Retinal pigment epithelial cell (primary cell): ENCODE data around the gene JUP.

Experiments
- DNase-seq: peaks from one replicate; pipeline ENCODE4 v3.0.0-alpha.2; 2010; ENCODE audit warnings: low read depth
- H3K4me3 ChIP-seq: 2 replicates; pipeline ENCODE4 v1.5.1; 2011; ENCODE audit warnings: mild to moderate bottlenecking, low read length, control low read depth, moderate library complexity
- TF ChIP-seq, protein P1 (sequence below): conservative IDR thresholded peaks from 2 replicates; pipeline ENCODE4 v1.5.1; 2011; ENCODE audit warnings: low read depth, low read length, control low read depth, inconsistent platforms

Gene JUP

GRCh38 chr17:41803049-41804020 is 16.8 kb upstream of the JUP start:
- no peak for DNase-seq
- TF ChIP-seq, protein P1, sequence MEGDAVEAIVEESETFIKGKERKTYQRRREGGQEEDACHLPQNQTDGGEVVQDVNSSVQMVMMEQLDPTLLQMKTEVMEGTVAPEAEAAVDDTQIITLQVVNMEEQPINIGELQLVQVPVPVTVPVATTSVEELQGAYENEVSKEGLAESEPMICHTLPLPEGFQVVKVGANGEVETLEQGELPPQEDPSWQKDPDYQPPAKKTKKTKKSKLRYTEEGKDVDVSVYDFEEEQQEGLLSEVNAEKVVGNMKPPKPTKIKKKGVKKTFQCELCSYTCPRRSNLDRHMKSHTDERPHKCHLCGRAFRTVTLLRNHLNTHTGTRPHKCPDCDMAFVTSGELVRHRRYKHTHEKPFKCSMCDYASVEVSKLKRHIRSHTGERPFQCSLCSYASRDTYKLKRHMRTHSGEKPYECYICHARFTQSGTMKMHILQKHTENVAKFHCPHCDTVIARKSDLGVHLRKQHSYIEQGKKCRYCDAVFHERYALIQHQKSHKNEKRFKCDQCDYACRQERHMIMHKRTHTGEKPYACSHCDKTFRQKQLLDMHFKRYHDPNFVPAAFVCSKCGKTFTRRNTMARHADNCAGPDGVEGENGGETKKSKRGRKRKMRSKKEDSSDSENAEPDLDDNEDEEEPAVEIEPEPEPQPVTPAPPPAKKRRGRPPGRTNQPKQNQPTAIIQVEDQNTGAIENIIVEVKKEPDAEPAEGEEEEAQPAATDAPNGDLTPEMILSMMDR, result no peak
- no peak overlapping the region for H3K4me3 ChIP-seq

DNA sequence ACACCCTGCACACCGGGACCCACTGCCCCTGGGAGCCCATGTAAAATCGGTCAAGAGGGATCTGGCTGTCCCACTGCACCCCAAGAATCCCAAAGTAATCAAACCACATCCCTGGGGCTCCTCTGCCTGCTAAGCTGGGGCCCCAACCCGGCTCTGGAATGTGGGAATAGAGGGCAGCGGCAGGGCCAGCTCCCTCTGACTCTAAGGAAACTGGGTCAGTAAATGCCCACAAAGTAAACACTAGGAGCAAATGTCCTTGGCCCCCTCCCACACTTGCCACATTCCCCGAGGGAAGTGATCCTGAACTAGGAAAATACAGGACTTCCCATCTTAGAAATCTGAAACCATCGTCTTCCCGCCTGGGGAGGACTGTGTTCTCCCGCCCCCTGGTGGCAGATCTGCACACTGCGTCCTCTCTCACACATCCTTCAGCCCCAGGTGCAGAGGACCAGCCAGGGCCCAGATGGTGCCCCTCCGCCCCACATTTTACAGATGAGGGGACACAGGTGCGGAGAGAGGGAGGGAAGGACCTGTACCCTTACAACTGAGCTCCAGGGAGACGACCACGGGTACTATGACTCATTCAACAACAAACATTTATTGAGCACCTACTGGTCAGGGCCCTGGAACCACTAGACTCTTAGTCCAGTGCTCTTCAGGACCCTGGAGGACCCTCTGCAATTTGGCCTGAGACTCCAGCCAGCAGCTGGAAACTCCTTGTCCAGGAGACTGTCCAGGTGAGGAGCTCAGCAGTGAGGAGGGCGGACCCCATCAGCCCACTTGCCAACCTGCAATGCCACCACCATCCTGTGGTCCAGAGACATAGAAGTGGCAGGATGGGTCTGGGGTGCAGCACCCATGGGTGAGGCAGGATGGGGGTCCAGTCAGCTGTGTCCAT is 15.1 kb upstream of the JUP start:
- no peak for DNase-seq
- no peak overlapping the region for H3K4me3 ChIP-seq
- TF ChIP-seq, protein P1, result peak; percentile 97

- H3K4me3 ChIP-seq, result no peak overlapping the region
- DNase-seq, result no peak
These were observed 14.3 kb upstream of the JUP start for GRCh38 chr17:41800601-41801373.

GRCh38 chr17:41799366-41799765 is 12.9 kb upstream of the JUP start:
- TF ChIP-seq, protein P1, result no peak
- H3K4me3 ChIP-seq, result no peak overlapping the region
- no peak for DNase-seq

More at GRCh38 chr17:41800601-41801373, 14.3 kb upstream of the JUP start:
- TF ChIP-seq, protein P1, result no peak

GRCh38 chr17:41797377-41797776 is 10.9 kb upstream of the JUP start:
- TF ChIP-seq, protein P1, result no peak
- DNase-seq, result no peak
- H3K4me3 ChIP-seq, result no peak overlapping the region

DNA sequence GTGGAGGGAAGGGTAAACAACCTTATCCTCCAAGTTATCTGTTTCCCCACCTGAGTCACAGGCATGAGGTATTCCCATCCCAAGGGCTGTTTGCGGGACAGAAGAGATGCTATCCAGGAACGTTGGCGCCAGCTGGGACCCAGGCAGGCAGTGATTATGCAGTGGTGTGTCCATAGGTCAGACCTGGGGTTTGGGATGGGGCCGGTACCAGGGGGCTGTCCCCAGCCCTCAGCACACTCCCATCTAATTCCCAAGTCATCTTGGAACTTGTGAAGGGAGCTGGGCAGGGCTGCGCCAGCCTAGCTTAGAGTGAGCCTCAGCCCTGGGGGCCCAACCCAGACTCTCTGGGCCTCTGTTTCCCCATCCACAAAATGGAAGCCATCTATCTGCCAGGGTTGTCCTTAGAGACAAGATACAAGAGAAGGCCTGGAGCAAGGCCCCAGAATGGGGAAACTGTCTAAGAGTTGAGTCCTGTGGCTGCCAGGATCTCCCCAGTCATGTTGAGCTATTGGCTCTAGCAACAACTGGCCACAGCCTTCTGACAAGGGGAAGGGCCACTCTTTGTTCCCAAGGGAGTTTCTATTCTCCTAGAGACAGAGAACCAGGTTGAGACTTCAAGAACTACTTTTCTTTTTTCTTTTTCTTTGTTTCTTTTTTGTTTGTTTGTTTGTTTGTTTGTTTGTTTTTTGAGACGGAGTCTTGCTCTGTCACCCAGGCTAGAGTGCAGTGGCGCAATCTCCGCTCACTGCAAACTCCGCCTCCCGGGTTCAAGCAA is 9.8 kb upstream of the JUP start:
- no peak for DNase-seq
- no peak overlapping the region for H3K4me3 ChIP-seq
- TF ChIP-seq, protein P1, result no peak
